ENCODE results near the gene ITIH1. TPM values are rescaled to one million over a fixed set of nuclear protein-coding genes. Genes with fewer than 3 reads are reported as not detected.
A peak's percentile ranks its signal among the peaks of the same experiment; 100 is the strongest.

The ITIH1 gene
- total RNA-seq, 2 experiments from 2014 or later, result not detected

GRCh38 chr3:52794612-52795099 is 17.3 kb downstream of the ITIH1 start, which contains the start of gene ITIH3:
TSS of gene ITIH3 (plus strand) at chr3:52794796. CDS start at chr3:52794804, 8 bp downstream.
- Mint-ChIP-seq H3K9me3 (no peaks in the 10 kb centered on the region), H3K4me3 (no peak within 1 kb of the TSS), H3K36me3 (no peaks in the 10 kb centered on the region), H3K4me1 (ENCODE audit: low read depth) (no peaks in the 10 kb centered on the region), H3K27ac (no peak within 1 kb of the TSS), H3K27me3 (no peaks in the 10 kb centered on the region)
- ChIA-PET CTCF (no interaction called here), POLR2A (no interaction called here)
- intact Hi-C loops (cut with micrococcal nuclease), result no loop called here
- DNase-seq, result no peak

GRCh38 chr3:52795298-52795900 is 18.0 kb downstream of the ITIH1 start:
- Mint-ChIP-seq H3K4me3 (no peak overlapping the region), H3K27me3 (no peaks in the 10 kb centered on the region), H3K4me1 (ENCODE audit: low read depth) (no peaks in the 10 kb centered on the region), H3K9me3 (no peaks in the 10 kb centered on the region), H3K27ac (no peak overlapping the region), H3K36me3 (no peaks in the 10 kb centered on the region)
- ChIA-PET POLR2A (no interaction called here), CTCF (no interaction called here)
- no peak for DNase-seq
- intact Hi-C loops (cut with micrococcal nuclease), result no loop called here

GRCh38 chr3:52796411-52796810 is 19.0 kb downstream of the ITIH1 start:
- H3K4me3 Mint-ChIP-seq, result no peak overlapping the region
- DNase-seq, result no peak
- no peaks in the 10 kb centered on the region for H3K4me1 Mint-ChIP-seq (ENCODE audit: low read depth)
- ChIA-PET CTCF (no interaction called here), POLR2A (no interaction called here)
- no peaks in the 10 kb centered on the region for H3K9me3 Mint-ChIP-seq
- no peaks in the 10 kb centered on the region for H3K36me3 Mint-ChIP-seq
- no peaks in the 10 kb centered on the region for H3K27me3 Mint-ChIP-seq
- intact Hi-C loops (cut with micrococcal nuclease), result no loop called here
- H3K27ac Mint-ChIP-seq, result no peak overlapping the region

- H3K27ac Mint-ChIP-seq, result no peak overlapping the region
- no peaks in the 10 kb centered on the region for H3K36me3 Mint-ChIP-seq
- ChIA-PET POLR2A (no interaction called here), CTCF (interaction anchor here (0.7 to 2.1 kb wide), 10 partner anchors 8 to 74 kb away, joined by 3 to 13 read pairs (median 4); partner anchors contain the start of gene NEK4)
- H3K4me1 Mint-ChIP-seq (ENCODE audit: low read depth), result no peaks in the 10 kb centered on the region
- H3K9me3 Mint-ChIP-seq, result no peaks in the 10 kb centered on the region
- no peaks in the 10 kb centered on the region for H3K27me3 Mint-ChIP-seq
- DNase-seq, result no peak
- intact Hi-C loops (cut with micrococcal nuclease), result no loop called here
- no peak overlapping the region for H3K4me3 Mint-ChIP-seq
Measured at GRCh38 chr3:52798376-52798977, 21.1 kb downstream of the ITIH1 start.

- H3K4me3 Mint-ChIP-seq, result no peak overlapping the region
- POLR2A ChIA-PET, result no interaction called here
- no peak overlapping the region for H3K27ac Mint-ChIP-seq
- peak; percentile 41 for DNase-seq
- no peaks in the 10 kb centered on the region for H3K4me1 Mint-ChIP-seq (ENCODE audit: low read depth)
- H3K9me3 Mint-ChIP-seq, result no peaks in the 10 kb centered on the region
- CTCF ChIA-PET, result interaction anchor here (0.7 to 2.1 kb wide), 8 partner anchors 9 to 74 kb away, joined by 3 to 13 read pairs (median 4); partner anchors contain the start of gene NEK4
- intact Hi-C loops (cut with micrococcal nuclease), result no loop called here
- H3K36me3 Mint-ChIP-seq, result no peaks in the 10 kb centered on the region
- H3K27me3 Mint-ChIP-seq, result no peaks in the 10 kb centered on the region
Measured at GRCh38 chr3:52798978-52799476, 21.6 kb downstream of the ITIH1 start.

- intact Hi-C loops (cut with micrococcal nuclease), result no loop called here
- Mint-ChIP-seq H3K4me1 (ENCODE audit: low read depth) (no peaks in the 10 kb centered on the region), H3K36me3 (no peaks in the 10 kb centered on the region), H3K27me3 (no peaks in the 10 kb centered on the region), H3K4me3 (no peak overlapping the region), H3K9me3 (no peaks in the 10 kb centered on the region), H3K27ac (no peak overlapping the region)
- ChIA-PET POLR2A (no interaction called here), CTCF (interaction anchor here (2.1 kb wide), 1 partner anchor 57 kb away, joined by 6 read pairs; no protein-coding TSS in a partner anchor)
- no peak for DNase-seq
Measured at GRCh38 chr3:52800079-52800478, 22.7 kb downstream of the ITIH1 start.

GRCh38 chr3:52801839-52802238 is 24.4 kb downstream of the ITIH1 start:
- Mint-ChIP-seq H3K36me3 (no peaks in the 10 kb centered on the region), H3K4me1 (ENCODE audit: low read depth) (no peaks in the 10 kb centered on the region), H3K9me3 (no peaks in the 10 kb centered on the region), H3K4me3 (no peak overlapping the region), H3K27me3 (no peaks in the 10 kb centered on the region), H3K27ac (no peak overlapping the region)
- ChIA-PET POLR2A (no interaction called here), CTCF (no interaction called here)
- intact Hi-C loops (cut with micrococcal nuclease), result no loop called here
- DNase-seq, result no peak

- Mint-ChIP-seq H3K36me3 (no peaks in the 10 kb centered on the region), H3K4me3 (no peak overlapping the region), H3K27ac (no peak overlapping the region), H3K27me3 (no peaks in the 10 kb centered on the region), H3K9me3 (no peaks in the 10 kb centered on the region), H3K4me1 (ENCODE audit: low read depth) (no peaks in the 10 kb centered on the region)
- POLR2A ChIA-PET, result no interaction called here
- no peak for DNase-seq
- CTCF ChIA-PET, result no interaction called here
- intact Hi-C loops (cut with micrococcal nuclease), result no loop called here
Measured at GRCh38 chr3:52805270-52806039, 28.1 kb downstream of the ITIH1 start.

GRCh38 chr3:52809149-52809548 is 31.8 kb downstream of the ITIH1 start:
- ChIA-PET CTCF (interaction anchor here (0.8 to 1.0 kb wide), 2 partner anchors 11 to 12 kb away, joined by 3 to 4 read pairs; no protein-coding TSS in a partner anchor), POLR2A (no interaction called here)
- no peaks in the 10 kb centered on the region for H3K36me3 Mint-ChIP-seq
- H3K4me3 Mint-ChIP-seq, result no peak overlapping the region
- intact Hi-C loops (cut with micrococcal nuclease), result no loop called here
- no peaks in the 10 kb centered on the region for H3K27me3 Mint-ChIP-seq
- no peak overlapping the region for H3K27ac Mint-ChIP-seq
- DNase-seq, result no peak
- H3K4me1 Mint-ChIP-seq (ENCODE audit: low read depth), result no peaks in the 10 kb centered on the region
- no peaks in the 10 kb centered on the region for H3K9me3 Mint-ChIP-seq

- CTCF ChIA-PET, result no interaction called here
- Mint-ChIP-seq H3K36me3 (no peaks in the 10 kb centered on the region), H3K4me1 (ENCODE audit: low read depth) (no peaks in the 10 kb centered on the region), H3K27me3 (no peaks in the 10 kb centered on the region), H3K9me3 (no peaks in the 10 kb centered on the region), H3K4me3 (no peak overlapping the region), H3K27ac (no peak overlapping the region)
- POLR2A ChIA-PET, result no interaction called here
- no peak for DNase-seq
- intact Hi-C loops (cut with micrococcal nuclease), result no loop called here
Measured at GRCh38 chr3:52809662-52810377, 32.4 kb downstream of the ITIH1 start.

- no peak overlapping the region for H3K27ac Mint-ChIP-seq
- H3K4me1 Mint-ChIP-seq (ENCODE audit: low read depth), result no peaks in the 10 kb centered on the region
- H3K4me3 Mint-ChIP-seq, result no peak overlapping the region
- DNase-seq, result no peak
- H3K9me3 Mint-ChIP-seq, result no peaks in the 10 kb centered on the region
- ChIA-PET CTCF (interaction anchor here (2.6 kb wide), 1 partner anchor 10 kb away, joined by 12 read pairs; no protein-coding TSS in a partner anchor), POLR2A (no interaction called here)
- H3K27me3 Mint-ChIP-seq, result no peaks in the 10 kb centered on the region
- H3K36me3 Mint-ChIP-seq, result no peaks in the 10 kb centered on the region
- intact Hi-C loops (cut with micrococcal nuclease), result no loop called here
Measured at GRCh38 chr3:52810923-52811322, 33.5 kb downstream of the ITIH1 start.

All from activated CD4-positive, alpha-beta memory T cell treated with anti-CD3 and anti-CD28 coated beads for 36 hours (primary cell).